Measurements from ENCODE around the gene RASGRP1. TPM values are rescaled to one million over a fixed set of nuclear protein-coding genes. Genes with fewer than 3 reads are reported as not detected.

Gene RASGRP1
- polyA plus RNA-seq, 1 donor = 0.54 TPM

GRCh38 chr15:38565287-38565670, 665 bp upstream of the RASGRP1 start:
- DNase-seq = peak; percentile 4

DNA sequence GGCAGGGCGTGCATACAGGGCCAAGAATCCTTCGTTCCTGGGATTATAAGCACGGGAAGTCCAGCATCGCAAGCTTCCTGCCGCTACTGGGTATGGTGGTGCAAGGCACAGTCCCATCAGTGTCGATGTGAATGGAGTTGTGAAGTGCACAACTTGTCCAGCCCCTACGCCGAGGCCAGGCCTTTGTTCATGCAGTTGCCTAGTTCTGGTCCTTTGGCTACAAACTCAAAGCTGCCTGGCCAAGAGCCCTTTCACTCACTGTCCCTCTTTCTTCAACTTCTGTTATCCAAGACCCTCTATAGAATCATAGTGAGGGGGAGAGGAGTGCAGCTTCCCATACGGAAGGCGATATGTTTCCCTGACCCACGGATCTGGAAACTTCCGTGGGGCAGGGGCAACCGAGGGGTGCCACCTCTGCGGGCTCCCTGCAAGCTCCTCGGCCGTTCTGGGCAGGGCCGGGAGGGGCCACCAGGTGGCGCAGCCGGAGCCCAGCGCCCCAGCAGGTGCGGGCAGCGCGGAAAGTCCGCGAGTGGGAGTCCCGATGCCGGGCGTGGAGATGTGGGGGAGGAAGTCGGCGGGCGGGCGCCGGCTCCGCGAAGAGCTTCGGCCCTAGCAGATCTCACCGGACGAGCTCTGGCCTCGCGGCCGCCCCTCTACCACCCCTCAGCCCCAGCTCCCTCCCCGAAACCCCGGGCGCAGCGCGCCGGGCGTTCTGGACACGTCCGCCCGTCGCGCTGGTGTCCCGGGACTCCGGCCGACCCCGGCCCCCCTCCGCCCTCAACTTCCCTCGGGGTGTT, 693 bp downstream of the RASGRP1 start:
- DNase-seq = peak; percentile 67

DNA sequence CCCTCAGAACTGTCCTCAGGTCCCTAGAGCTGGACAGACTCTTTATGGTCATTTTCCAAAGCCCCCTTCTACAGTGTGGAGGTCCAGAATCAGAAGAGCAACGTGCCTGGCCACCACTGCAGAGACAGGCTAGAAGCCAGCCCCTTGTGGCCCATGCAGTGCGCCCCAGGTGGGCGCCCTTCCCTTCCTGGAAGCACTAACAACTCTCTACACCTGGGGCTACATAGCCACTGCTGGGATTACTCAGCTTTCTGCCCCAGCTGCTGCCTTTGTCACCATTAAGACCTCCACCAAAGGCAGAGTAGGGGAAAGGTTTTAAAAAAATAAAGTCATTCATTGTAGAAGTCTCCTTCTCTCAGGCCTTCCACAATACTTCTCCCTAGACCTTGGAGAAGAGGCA, 2.3 kb downstream of the RASGRP1 start:
- DNase-seq = no peak

- DNase-seq = no peak
These were observed 4.1 kb downstream of the RASGRP1 start for GRCh38 chr15:38560456-38560926.

- peak; percentile 15 for DNase-seq
These were observed 4.8 kb downstream of the RASGRP1 start for GRCh38 chr15:38559636-38560307.

DNA sequence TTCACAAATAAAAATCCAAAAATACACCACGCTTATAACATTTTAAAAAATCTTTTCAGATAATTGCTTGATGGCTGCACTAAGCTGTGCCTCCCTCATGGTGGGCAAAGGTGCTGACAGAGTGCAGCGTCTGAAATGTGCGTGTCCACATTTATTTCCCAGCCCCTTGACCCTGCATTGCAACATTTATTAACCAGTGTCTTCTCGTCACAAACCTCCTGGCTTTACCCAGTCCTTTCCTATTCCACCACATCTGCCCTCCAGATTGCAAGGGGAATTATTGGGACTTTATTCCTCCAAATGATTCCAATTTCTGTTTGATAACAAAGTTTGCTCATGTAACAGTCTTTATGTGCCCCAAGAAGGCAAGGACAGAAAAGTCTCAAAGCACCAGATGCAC, 5.5 kb downstream of the RASGRP1 start:
- no peak for DNase-seq

GRCh38 chr15:38558372-38559059, 6.1 kb downstream of the RASGRP1 start:
- no peak for DNase-seq

DNA sequence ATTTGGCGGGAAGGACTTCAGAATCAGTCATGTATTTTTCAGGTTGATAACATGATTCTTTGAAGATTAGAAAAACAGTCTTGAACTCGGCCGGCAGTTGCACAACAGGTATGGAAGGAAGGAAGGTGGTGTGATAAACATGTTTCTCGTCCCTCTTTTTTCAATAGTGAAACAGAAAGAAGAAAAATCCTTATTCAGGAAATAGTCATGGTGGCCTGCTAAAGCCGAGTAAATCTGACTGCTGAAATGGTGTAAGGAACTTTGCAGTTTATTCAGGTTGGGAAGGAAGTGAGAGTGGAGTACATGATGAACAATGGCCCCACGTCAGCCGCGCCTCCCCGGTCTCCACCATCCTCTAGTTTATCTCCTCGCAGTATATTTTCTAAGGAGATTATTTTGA, 6.7 kb downstream of the RASGRP1 start:
- DNase-seq = no peak

DNA sequence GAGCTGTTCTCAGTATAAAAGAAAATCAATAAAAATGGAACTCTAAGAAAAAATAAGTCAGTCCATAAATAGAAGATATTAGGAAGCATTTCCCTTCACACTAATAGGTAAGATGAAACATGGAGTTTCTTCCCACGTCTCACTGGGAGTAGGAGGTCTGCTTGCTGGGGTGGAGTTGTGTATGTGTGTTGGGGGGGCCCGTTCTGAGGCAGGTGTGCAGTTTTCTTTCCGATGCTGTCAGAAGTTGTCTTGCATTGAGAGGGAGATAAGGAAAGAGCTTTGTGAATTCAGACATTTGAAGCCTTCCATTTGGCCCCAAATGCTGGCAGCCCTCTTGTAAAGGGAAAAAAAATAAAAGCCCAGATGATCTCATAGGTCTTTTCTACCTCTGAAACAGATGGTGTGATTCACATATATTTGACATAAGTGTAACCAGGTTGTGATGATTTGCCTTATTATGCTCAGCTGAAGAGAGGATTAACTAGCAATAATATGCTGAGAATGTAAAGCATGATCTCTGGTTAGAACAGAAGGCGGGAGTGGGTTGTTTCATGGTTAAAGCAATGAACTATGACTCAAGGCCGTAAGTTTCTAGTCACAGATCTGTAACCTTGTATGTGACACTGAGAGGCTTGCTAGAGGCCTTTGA, 8.8 kb downstream of the RASGRP1 start:
- no peak for DNase-seq

DNA sequence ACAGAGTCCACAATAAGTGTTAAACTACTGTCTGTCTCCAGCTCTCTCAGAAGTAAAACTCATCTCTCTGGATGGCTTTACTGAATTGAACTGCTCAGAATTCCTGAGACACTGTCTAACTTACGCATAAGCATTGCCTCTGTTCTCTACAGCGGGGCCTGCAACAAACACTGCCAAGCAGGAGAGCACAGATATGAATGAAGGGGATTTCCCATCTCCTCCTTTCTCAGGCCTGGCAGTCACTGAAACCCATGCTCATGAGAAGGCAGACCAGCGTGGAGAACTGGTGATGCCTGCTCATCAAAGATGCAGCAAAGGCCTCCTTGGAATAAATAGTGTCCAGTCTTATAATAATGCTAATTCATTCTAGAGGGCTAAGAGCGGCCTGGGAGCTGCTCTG, 10.3 kb downstream of the RASGRP1 start:
- no peak for DNase-seq

DNA sequence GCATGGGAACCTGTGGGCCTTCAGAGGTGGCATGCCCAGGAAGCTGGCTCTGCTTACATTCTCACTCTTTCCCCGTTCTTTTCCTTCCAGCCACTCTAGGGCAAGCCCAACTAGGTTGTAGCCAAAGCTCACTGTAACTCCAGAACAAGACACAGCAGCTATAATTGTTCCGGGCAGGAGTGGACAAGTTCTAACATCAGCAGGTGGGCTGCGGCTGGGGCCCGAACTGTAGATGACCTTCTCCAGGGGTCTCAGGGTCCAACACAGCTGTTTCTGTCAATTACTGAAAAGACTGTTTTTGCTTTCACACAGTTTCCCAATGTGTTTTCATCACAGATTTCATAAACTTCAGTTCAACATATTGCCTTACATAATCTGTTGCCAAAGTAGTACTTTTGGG, 11.5 kb downstream of the RASGRP1 start:
- DNase-seq = no peak

DNA sequence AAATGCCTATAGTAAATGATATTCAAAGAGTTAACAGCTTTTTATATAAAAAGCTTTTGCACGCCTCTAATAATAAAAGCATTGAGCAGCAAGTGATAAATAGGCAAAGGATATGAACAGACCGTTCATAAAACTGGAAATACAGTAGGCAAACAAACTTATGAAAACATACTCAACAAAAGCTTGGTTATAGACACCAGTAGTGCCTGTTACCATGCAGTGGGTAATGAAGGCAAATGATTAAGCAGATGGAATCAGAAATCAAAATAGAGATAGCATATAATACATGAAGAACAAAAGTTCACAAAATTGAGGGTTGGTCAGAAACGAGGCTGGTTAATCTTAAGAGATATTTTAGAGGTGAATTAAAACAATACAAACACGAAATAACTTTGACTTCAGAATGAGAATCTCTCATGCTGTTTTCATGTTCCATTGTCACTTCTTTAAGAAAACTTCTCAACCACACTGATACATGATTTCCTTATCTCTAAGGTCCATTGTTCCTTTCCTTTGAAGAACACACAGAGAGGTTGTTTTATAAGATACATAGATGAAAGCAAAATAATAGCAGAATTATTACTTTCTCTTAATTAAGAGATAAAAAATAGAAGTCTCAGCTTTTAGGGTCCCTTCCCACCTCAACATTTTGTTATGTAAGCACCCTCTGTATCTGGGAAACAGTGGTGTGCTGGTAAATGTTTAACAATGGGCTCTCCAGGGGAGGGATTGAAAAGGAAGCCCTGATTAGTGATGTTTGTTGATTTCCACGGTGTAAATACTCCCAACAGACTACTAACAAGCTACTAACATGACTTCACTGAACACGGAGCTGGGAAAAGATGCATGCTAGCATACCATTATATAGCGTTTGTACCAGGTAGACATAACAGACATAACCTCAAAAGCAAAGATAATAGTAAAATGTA, 12.6 kb downstream of the RASGRP1 start:
- no peak for DNase-seq

DNA sequence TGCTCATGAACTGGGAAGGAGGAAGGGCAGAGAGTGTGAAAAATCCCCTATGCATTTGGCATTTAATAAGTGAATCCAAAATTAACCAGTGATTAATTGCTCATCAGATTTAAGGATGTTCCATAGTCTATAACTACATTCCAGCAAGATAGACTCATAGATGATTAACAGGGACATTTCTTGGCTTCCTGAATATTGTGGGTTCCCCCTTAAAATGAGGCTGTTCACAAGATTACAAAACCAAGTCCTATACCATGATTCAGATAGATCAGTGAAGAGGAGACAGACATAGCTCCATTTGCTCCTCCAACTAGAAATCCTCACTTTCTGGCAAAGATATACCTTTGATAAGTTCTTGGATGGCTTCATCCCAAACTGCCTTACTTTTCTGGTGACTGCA, 15.4 kb downstream of the RASGRP1 start:
- DNase-seq = no peak

- DNase-seq = no peak
These were observed 17.2 kb downstream of the RASGRP1 start for GRCh38 chr15:38547255-38547997.

GRCh38 chr15:38545179-38545578, 19.4 kb downstream of the RASGRP1 start:
- no peak for DNase-seq

- DNase-seq = no peak
These were observed 23.6 kb downstream of the RASGRP1 start for GRCh38 chr15:38541026-38541425.

- DNase-seq = no peak
These were observed 24.1 kb downstream of the RASGRP1 start for GRCh38 chr15:38540510-38540909.

- no peak for DNase-seq
These were observed 25.6 kb downstream of the RASGRP1 start for GRCh38 chr15:38539008-38539343.

DNA sequence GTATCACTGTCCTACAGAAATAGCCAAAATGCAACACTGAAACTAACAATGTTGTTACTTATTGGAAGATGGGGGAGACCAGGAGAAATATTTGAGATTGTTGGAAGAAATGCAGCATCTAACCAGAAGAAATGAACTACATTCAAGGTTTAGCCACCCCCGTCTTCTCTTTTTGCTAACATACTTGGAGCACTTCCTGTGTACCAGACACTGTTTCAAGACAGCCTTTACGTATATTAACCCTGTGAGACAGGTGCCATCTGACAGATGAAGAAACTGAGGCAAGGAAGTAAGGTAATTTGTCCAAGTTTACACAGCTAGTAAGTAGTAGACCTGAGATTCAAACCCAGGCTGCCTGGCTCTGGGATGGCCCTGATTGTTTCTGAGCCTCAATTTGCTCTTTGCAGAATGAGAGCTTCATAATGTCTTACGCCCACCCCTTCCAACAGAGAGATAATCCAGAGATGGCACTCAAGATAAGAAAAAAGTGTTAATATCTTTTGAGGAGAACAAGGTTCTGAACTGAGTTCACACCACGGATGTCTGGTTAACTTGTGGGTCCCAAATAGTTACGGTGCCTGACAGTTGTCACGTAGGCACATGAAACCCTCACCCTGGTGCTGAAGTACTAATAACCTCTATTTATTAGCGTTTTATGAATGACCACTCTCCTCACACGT, 26.1 kb downstream of the RASGRP1 start:
- DNase-seq = no peak

GRCh38 chr15:38536201-38536676, 28.4 kb downstream of the RASGRP1 start:
- no peak for DNase-seq

Measured in hindlimb muscle (tissue), 1 donor.